Astrocyte (in vitro differentiated cells and primary cell): Measurements from ENCODE around the gene MFAP3L. TPM values are rescaled to one million over a fixed set of nuclear protein-coding genes. Genes with fewer than 3 reads are reported as not detected.

ENCODE experiments used
- DNase-seq: peaks from one replicate; pipeline ENCODE4 v3.0.0-alpha.2; 2010; ENCODE audit warnings: low read depth
- FAIRE-seq: peaks from 2 replicates; lab custom pipeline; 2011; peaks lifted over from hg19 to GRCh38; lab: Jason Lieb, UNC
- H2AFZ ChIP-seq: 2 replicates; pipeline ENCODE4 v1.6.0; 2012; ENCODE audit warnings: low read depth, low read length, inconsistent platforms
- H3K27ac ChIP-seq: 2 replicates; pipeline ENCODE4 v1.5.1; 2011; ENCODE audit warnings: low read depth, low read length, inconsistent platforms
- H3K27me3 ChIP-seq: 2 replicates; pipeline ENCODE4 v1.6.0; 2011; ENCODE audit warnings: low read length, inconsistent platforms; ENCODE audit not compliant: insufficient read depth
- H3K36me3 ChIP-seq: 2 replicates; pipeline ENCODE4 v1.5.1; 2011; ENCODE audit warnings: low read length, inconsistent platforms; ENCODE audit not compliant: insufficient read depth
- H3K4me1 ChIP-seq: 2 replicates; pipeline ENCODE4 v1.5.1; 2011; ENCODE audit warnings: low read length, inconsistent platforms; ENCODE audit not compliant: insufficient read depth
- H3K4me2 ChIP-seq: 2 replicates; pipeline ENCODE4 v1.6.0; 2012; ENCODE audit warnings: low read length, inconsistent platforms
- H3K4me3 ChIP-seq: 2 replicates; pipeline ENCODE4 v1.5.1; 2011; ENCODE audit warnings: low read depth, mild to moderate bottlenecking, low read length, inconsistent platforms; ENCODE audit not compliant: insufficient read depth
- H3K79me2 ChIP-seq: 2 replicates; pipeline ENCODE4 v1.6.0; 2012; ENCODE audit warnings: mild to moderate bottlenecking, low read length, inconsistent platforms; ENCODE audit not compliant: insufficient read depth
- H3K9ac ChIP-seq: 2 replicates; pipeline ENCODE4 v1.6.0; 2012; ENCODE audit warnings: mild to moderate bottlenecking, low read length, inconsistent platforms
- H3K9me3 ChIP-seq: 2 replicates; pipeline ENCODE4 v1.5.1; 2012; ENCODE audit warnings: low read depth, mild to moderate bottlenecking, low read length, inconsistent platforms; ENCODE audit not compliant: insufficient read depth
- H4K20me1 ChIP-seq: 2 replicates; pipeline ENCODE4 v1.6.0; 2012; ENCODE audit warnings: low read length, inconsistent platforms; ENCODE audit not compliant: insufficient read depth
- H3K27ac Mint-ChIP-seq: one replicate; pipeline ENCODE4 v1.8.0; 2021; ENCODE audit warnings: mild to moderate bottlenecking, mixed read lengths; ENCODE audit not compliant: unreplicated experiment
- H3K27me3 Mint-ChIP-seq: one replicate; pipeline ENCODE4 v1.8.0; 2021; ENCODE audit warnings: low read depth, mixed read lengths; ENCODE audit not compliant: unreplicated experiment
- H3K36me3 Mint-ChIP-seq: one replicate; pipeline ENCODE4 v1.8.0; 2021; ENCODE audit warnings: low read depth, mixed read lengths; ENCODE audit not compliant: unreplicated experiment
- H3K4me1 Mint-ChIP-seq: one replicate; pipeline ENCODE4 v1.8.0; 2021; ENCODE audit warnings: low read depth, mixed read lengths; ENCODE audit not compliant: unreplicated experiment
- H3K4me3 Mint-ChIP-seq: one replicate; pipeline ENCODE4 v1.8.0; 2021; ENCODE audit warnings: mild to moderate bottlenecking, moderate library complexity, mixed read lengths; ENCODE audit not compliant: unreplicated experiment
- H3K9me3 Mint-ChIP-seq: one replicate; pipeline ENCODE4 v1.8.0; 2021; ENCODE audit warnings: mild to moderate bottlenecking, mixed read lengths; ENCODE audit not compliant: unreplicated experiment
- EZH2 ChIP-seq: IDR thresholded peaks from 2 replicates; pipeline ENCODE4 v1.6.1; 2012; ENCODE audit warnings: mild to moderate bottlenecking, low read length, inconsistent platforms; ENCODE audit not compliant: insufficient read depth
- total RNA-seq: library from RNA; stranded (reverse); gene quantifications from 2 replicates; pipeline ENCODE4 v1.2.1, GENCODE V29; 2021
- TF ChIP-seq, protein P1 (sequence below): IDR thresholded peaks from 2 replicates; pipeline ENCODE4 v1.5.1; 2011; ENCODE audit warnings: low read depth, mild to moderate bottlenecking, inconsistent platforms, low read length, moderate library complexity; ENCODE audit not compliant: insufficient read depth

The MFAP3L gene
- total RNA-seq, 1 donor from 2014 or later, result 30.2 TPM

DNA sequence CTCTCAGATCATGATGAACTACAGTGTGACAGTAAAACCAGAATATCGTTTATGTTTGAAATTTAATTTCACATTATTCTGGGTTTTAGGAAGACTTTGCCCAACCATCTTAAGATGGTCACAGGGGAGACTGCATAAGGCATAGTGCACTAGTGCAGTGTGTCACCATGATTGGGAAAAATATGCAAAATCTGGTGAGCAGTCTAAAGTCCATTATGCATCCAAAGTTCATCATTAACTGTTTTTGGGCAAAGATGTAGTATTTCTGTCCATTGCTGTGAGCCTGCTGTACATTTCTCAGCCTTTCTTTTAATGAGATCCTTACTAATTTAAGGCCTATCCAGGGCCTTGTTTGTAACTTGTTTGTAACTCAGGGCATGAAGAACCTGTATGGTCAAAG, 11.3 kb upstream of the MFAP3L start:
- Histone ChIP-seq H2AFZ (no peak overlapping the region), H3K79me2 (no peaks in the 10 kb centered on the region), H3K4me1 (no peaks in the 10 kb centered on the region), H3K4me3 (no peak overlapping the region), H3K4me2 (no peak overlapping the region), H3K36me3 (no peaks in the 10 kb centered on the region), H4K20me1 (no peaks in the 10 kb centered on the region), H3K27ac (no peak overlapping the region), H3K9ac (no peak overlapping the region), H3K9me3 (no peaks in the 10 kb centered on the region), H3K27me3 (peaks cover 3% of the 10 kb centered on the region)
- H3K27me3 Mint-ChIP-seq, result peaks cover 9% of the 10 kb centered on the region
- TF ChIP-seq EZH2, result no peak
- TF ChIP-seq, protein P1, sequence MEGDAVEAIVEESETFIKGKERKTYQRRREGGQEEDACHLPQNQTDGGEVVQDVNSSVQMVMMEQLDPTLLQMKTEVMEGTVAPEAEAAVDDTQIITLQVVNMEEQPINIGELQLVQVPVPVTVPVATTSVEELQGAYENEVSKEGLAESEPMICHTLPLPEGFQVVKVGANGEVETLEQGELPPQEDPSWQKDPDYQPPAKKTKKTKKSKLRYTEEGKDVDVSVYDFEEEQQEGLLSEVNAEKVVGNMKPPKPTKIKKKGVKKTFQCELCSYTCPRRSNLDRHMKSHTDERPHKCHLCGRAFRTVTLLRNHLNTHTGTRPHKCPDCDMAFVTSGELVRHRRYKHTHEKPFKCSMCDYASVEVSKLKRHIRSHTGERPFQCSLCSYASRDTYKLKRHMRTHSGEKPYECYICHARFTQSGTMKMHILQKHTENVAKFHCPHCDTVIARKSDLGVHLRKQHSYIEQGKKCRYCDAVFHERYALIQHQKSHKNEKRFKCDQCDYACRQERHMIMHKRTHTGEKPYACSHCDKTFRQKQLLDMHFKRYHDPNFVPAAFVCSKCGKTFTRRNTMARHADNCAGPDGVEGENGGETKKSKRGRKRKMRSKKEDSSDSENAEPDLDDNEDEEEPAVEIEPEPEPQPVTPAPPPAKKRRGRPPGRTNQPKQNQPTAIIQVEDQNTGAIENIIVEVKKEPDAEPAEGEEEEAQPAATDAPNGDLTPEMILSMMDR, result no peak
- no peaks in the 10 kb centered on the region for H3K9me3 Mint-ChIP-seq
- FAIRE-seq (no peak), DNase-seq (no peak)
- H3K36me3 Mint-ChIP-seq, result no peaks in the 10 kb centered on the region
- H3K4me1 Mint-ChIP-seq, result no peaks in the 10 kb centered on the region
- no peak overlapping the region for H3K4me3 Mint-ChIP-seq
- no peak overlapping the region for H3K27ac Mint-ChIP-seq

- Histone ChIP-seq H3K4me3 (no peak overlapping the region), H3K9me3 (no peaks in the 10 kb centered on the region), H4K20me1 (no peaks in the 10 kb centered on the region), H3K4me2 (no peak overlapping the region), H3K36me3 (no peaks in the 10 kb centered on the region), H2AFZ (no peak overlapping the region), H3K27me3 (peaks cover 3% of the 10 kb centered on the region), H3K9ac (no peak overlapping the region), H3K4me1 (no peaks in the 10 kb centered on the region), H3K27ac (no peak overlapping the region), H3K79me2 (no peaks in the 10 kb centered on the region)
- DNase-seq, result no peak
- peaks cover 4% of the 10 kb centered on the region for H3K4me1 Mint-ChIP-seq
- no peaks in the 10 kb centered on the region for H3K9me3 Mint-ChIP-seq
- H3K27me3 Mint-ChIP-seq, result peaks cover 6% of the 10 kb centered on the region
- H3K4me3 Mint-ChIP-seq, result no peak overlapping the region
- peaks cover 2% of the 10 kb centered on the region for H3K36me3 Mint-ChIP-seq
- TF ChIP-seq, protein P1, result no peak
- TF ChIP-seq EZH2, result no peak
- no peak for FAIRE-seq
- no peak overlapping the region for H3K27ac Mint-ChIP-seq
These were observed 9.7 kb upstream of the MFAP3L start for GRCh38 chr4:170035845-170036244.

DNA sequence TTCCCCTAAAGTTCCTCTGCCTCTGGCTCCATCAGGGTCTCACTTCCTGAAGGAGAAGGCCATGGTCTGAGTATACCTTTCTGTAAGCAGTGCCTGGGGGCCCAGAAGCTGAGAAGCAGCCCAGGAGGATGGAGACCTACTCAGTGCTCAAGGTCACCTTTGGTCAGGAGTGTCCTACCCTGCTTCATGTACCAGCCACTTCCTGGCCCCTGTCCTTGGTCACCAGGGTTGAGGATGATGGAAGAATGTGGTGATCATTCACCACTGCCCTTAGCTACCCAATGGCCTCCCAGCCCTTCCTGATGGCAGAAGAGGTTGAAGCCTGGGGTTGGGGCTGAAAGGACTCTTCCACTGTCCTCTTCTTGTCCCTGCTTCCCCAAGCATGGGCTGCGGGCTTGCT, 9.0 kb upstream of the MFAP3L start:
- Histone ChIP-seq H2AFZ (no peak overlapping the region), H3K9ac (no peak overlapping the region), H3K4me2 (no peak overlapping the region), H3K4me1 (no peaks in the 10 kb centered on the region), H4K20me1 (no peaks in the 10 kb centered on the region), H3K36me3 (no peaks in the 10 kb centered on the region), H3K27me3 (peaks cover 3% of the 10 kb centered on the region), H3K9me3 (no peaks in the 10 kb centered on the region), H3K4me3 (no peak overlapping the region), H3K79me2 (no peaks in the 10 kb centered on the region), H3K27ac (no peak overlapping the region)
- DNase-seq (no peak), FAIRE-seq (no peak)
- Mint-ChIP-seq H3K36me3 (peaks cover 2% of the 10 kb centered on the region), H3K9me3 (no peaks in the 10 kb centered on the region), H3K4me3 (no peak overlapping the region), H3K4me1 (peaks cover 4% of the 10 kb centered on the region), H3K27me3 (peaks cover 8% of the 10 kb centered on the region), H3K27ac (no peak overlapping the region)
- TF ChIP-seq, protein P1, result no peak
- TF ChIP-seq EZH2, result no peak
